GM23338 (cell line): ENCODE results near the gene MAP3K13. TPM values are rescaled to one million over a fixed set of nuclear protein-coding genes. Genes with fewer than 3 reads are reported as not detected.

Experiments
- ATAC-seq: fragments of 200-7000 bp; cut with Tn5 transposase; 3 replicates; pipeline ENCODE4 v1.9.1; 2020
- DNase-seq: peaks from one replicate; pipeline ENCODE4 v3.0.0-alpha.2; 2015; ENCODE audit warnings: low spot score
- H2AFZ ChIP-seq: fragments of 200-600 bp; sonication (generic); 2 replicates; pipeline ENCODE4 v1.8.0; 2016; ENCODE audit warnings: antibody characterized with exemption, mild to moderate bottlenecking, moderate library complexity
- H3F3A ChIP-seq: fragments of 200-600 bp; sonication (generic); replicated peaks from 2 replicates; pipeline ENCODE4 v1.8.0; 2017; ENCODE audit warnings: antibody characterized with exemption, mixed run types, low read depth
- H3K27ac ChIP-seq: fragments of 200-600 bp; sonication (generic); 2 replicates; pipeline ENCODE4 v1.6.1; 2016; ENCODE audit warnings: low read depth
- H3K27me3 ChIP-seq: fragments of 200-600 bp; sonication (generic); 2 replicates; pipeline ENCODE4 v1.8.0; 2016; ENCODE audit warnings: mild to moderate bottlenecking, mixed run types, moderate library complexity; ENCODE audit not compliant: insufficient read depth
- H3K36me3 ChIP-seq: fragments of 200-600 bp; sonication (generic); 2 replicates; pipeline ENCODE4 v1.8.0; 2016; ENCODE audit warnings: mild to moderate bottlenecking; ENCODE audit not compliant: insufficient read depth
- H3K4me1 ChIP-seq: fragments of 200-600 bp; sonication (generic); 2 replicates; pipeline ENCODE4 v1.8.0; 2016; ENCODE audit warnings: mild to moderate bottlenecking, moderate library complexity; ENCODE audit not compliant: insufficient read depth
- H3K4me2 ChIP-seq: fragments of 200-600 bp; sonication (generic); 2 replicates; pipeline ENCODE4 v1.7.1; 2017; ENCODE audit warnings: mixed run types
- H3K4me3 ChIP-seq: fragments of 200-600 bp; sonication (generic); 2 replicates; pipeline ENCODE4 v1.6.1; 2016; ENCODE audit warnings: mixed run types
- H3K79me2 ChIP-seq: fragments of 200-600 bp; sonication (generic); replicated peaks from 2 replicates; pipeline ENCODE4 v1.8.0; 2017; ENCODE audit warnings: mild to moderate bottlenecking; ENCODE audit not compliant: insufficient read depth
- H3K9me2 ChIP-seq: fragments of 200-600 bp; sonication (generic); 2 replicates; pipeline ENCODE4 v1.8.0; 2017; ENCODE audit not compliant: insufficient read depth
- H4K20me1 ChIP-seq: fragments of 200-600 bp; sonication (generic); replicated peaks from 2 replicates; pipeline ENCODE4 v1.8.0; 2017; ENCODE audit warnings: mild to moderate bottlenecking; ENCODE audit not compliant: insufficient read depth
- H3K27ac Mint-ChIP-seq: 2 replicates; pipeline ENCODE4 v1.8.0; 2020; ENCODE audit warnings: inconsistent platforms, mild to moderate bottlenecking, moderate library complexity, mixed read lengths
- H3K27me3 Mint-ChIP-seq: 3 replicates; pipeline ENCODE4 v1.8.0; 2022; ENCODE audit warnings: low read depth, mild to moderate bottlenecking, moderate library complexity, mixed read lengths, inconsistent platforms; ENCODE audit not compliant: insufficient read depth, poor library complexity
- H3K36me3 Mint-ChIP-seq: 3 replicates; pipeline ENCODE4 v1.8.0; 2021; ENCODE audit warnings: low read depth, mild to moderate bottlenecking, inconsistent platforms, moderate library complexity, mixed read lengths
- H3K4me1 Mint-ChIP-seq: 3 replicates; pipeline ENCODE4 v1.8.0; 2020; ENCODE audit warnings: mild to moderate bottlenecking, inconsistent platforms, mixed read lengths
- H3K4me3 Mint-ChIP-seq: 3 replicates; pipeline ENCODE4 v1.8.0; 2021; ENCODE audit warnings: moderate library complexity, mild to moderate bottlenecking, inconsistent platforms, mixed read lengths
- H3K9me3 Mint-ChIP-seq: 3 replicates; pipeline ENCODE4 v1.8.0; 2020; ENCODE audit warnings: moderate library complexity, mild to moderate bottlenecking, inconsistent platforms, mixed read lengths
- CREB1 ChIP-seq: fragments of 250-450 bp; sonication (Bioruptor Pico); IDR thresholded peaks from 2 replicates; pipeline ENCODE4 v1.5.0; 2020; ENCODE audit warnings: low read depth, mild to moderate bottlenecking, moderate library complexity
- CTCF ChIP-seq, 2 experiments: fragments of 200-600 bp in 1 of 2; sonication (generic) in 1 of 2; conservative IDR thresholded peaks; 2 replicates each; pipeline versions ENCODE4 v1.5.1 to v1.6.1; 2016 to 2017; ENCODE audit warnings: antibody characterized with exemption in 2 of 2, low read depth in 2 of 2, mild to moderate bottlenecking in 2 of 2, moderate library complexity in 1 of 2
- JUNB ChIP-seq: IDR thresholded peaks from one replicate; pipeline ENCODE4 v1.6.1; 2016; ENCODE audit warnings: antibody characterized with exemption; ENCODE audit not compliant: unreplicated experiment
- POLR2AphosphoS5 ChIP-seq: IDR thresholded peaks from 2 replicates; pipeline ENCODE4 v1.6.1; 2016; ENCODE audit warnings: antibody characterized with exemption, low read depth
- REST ChIP-seq: IDR thresholded peaks from one replicate; pipeline ENCODE4 v1.6.1; 2018; ENCODE audit warnings: antibody characterized with exemption; ENCODE audit not compliant: unreplicated experiment
- STAT1 ChIP-seq: IDR thresholded peaks from one replicate; pipeline ENCODE4 v1.6.1; 2016; ENCODE audit warnings: antibody characterized with exemption; ENCODE audit not compliant: unreplicated experiment
- ZNF114 ChIP-seq: fragments of 250-450 bp; sonication (Bioruptor Pico); IDR thresholded peaks from 2 replicates; pipeline ENCODE4 v1.5.0; 2020; ENCODE audit warnings: mild to moderate bottlenecking, moderate library complexity
- polyA plus RNA-seq: library from polyadenylated mRNA; unstranded; fragments of >200 nt; fragmentation: Nextera tagmentation; extraction: Ambion mirVana; gene quantifications from 2 replicates; pipeline ENCODE4 v1.2.1, GENCODE V29; 2016
- total RNA-seq: library from RNA; depleted of rRNA; stranded (reverse); fragments of >200 nt; shearing (Covaris generic); gene quantifications from 2 replicates; pipeline ENCODE4 v1.2.3, GENCODE V29; 2014
- TF ChIP-seq, protein P1 (sequence below): fragments of 250-450 bp; sonication (Bioruptor Pico); IDR thresholded peaks from 2 replicates; pipeline ENCODE4 v1.5.0; 2020; ENCODE audit warnings: mild to moderate bottlenecking, moderate library complexity

MAP3K13 gene
- total and polyA plus RNA-seq, 2 experiments from 2014 or later = 10.7 to 129 TPM

DNA sequence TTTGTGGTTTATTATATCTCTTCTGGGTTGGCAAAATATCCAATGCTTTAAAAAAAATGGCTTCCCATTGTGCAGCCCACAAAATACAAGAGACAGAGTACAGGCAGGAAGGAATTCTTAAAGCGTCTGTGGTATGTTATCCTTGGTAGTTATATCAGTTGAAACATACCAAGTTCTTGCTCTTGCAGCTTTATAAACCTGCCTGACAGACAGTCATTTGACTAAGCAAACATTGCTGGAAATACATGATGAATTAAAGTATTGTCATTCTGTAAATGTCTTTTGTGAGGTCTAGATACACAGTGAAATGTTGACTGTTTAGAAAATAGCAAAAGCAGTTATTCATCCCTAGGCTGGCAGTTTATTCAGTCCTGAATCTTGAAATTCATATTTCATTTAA, 44.8 kb upstream of the MAP3K13 start (continued):
- TF ChIP-seq, protein P1, sequence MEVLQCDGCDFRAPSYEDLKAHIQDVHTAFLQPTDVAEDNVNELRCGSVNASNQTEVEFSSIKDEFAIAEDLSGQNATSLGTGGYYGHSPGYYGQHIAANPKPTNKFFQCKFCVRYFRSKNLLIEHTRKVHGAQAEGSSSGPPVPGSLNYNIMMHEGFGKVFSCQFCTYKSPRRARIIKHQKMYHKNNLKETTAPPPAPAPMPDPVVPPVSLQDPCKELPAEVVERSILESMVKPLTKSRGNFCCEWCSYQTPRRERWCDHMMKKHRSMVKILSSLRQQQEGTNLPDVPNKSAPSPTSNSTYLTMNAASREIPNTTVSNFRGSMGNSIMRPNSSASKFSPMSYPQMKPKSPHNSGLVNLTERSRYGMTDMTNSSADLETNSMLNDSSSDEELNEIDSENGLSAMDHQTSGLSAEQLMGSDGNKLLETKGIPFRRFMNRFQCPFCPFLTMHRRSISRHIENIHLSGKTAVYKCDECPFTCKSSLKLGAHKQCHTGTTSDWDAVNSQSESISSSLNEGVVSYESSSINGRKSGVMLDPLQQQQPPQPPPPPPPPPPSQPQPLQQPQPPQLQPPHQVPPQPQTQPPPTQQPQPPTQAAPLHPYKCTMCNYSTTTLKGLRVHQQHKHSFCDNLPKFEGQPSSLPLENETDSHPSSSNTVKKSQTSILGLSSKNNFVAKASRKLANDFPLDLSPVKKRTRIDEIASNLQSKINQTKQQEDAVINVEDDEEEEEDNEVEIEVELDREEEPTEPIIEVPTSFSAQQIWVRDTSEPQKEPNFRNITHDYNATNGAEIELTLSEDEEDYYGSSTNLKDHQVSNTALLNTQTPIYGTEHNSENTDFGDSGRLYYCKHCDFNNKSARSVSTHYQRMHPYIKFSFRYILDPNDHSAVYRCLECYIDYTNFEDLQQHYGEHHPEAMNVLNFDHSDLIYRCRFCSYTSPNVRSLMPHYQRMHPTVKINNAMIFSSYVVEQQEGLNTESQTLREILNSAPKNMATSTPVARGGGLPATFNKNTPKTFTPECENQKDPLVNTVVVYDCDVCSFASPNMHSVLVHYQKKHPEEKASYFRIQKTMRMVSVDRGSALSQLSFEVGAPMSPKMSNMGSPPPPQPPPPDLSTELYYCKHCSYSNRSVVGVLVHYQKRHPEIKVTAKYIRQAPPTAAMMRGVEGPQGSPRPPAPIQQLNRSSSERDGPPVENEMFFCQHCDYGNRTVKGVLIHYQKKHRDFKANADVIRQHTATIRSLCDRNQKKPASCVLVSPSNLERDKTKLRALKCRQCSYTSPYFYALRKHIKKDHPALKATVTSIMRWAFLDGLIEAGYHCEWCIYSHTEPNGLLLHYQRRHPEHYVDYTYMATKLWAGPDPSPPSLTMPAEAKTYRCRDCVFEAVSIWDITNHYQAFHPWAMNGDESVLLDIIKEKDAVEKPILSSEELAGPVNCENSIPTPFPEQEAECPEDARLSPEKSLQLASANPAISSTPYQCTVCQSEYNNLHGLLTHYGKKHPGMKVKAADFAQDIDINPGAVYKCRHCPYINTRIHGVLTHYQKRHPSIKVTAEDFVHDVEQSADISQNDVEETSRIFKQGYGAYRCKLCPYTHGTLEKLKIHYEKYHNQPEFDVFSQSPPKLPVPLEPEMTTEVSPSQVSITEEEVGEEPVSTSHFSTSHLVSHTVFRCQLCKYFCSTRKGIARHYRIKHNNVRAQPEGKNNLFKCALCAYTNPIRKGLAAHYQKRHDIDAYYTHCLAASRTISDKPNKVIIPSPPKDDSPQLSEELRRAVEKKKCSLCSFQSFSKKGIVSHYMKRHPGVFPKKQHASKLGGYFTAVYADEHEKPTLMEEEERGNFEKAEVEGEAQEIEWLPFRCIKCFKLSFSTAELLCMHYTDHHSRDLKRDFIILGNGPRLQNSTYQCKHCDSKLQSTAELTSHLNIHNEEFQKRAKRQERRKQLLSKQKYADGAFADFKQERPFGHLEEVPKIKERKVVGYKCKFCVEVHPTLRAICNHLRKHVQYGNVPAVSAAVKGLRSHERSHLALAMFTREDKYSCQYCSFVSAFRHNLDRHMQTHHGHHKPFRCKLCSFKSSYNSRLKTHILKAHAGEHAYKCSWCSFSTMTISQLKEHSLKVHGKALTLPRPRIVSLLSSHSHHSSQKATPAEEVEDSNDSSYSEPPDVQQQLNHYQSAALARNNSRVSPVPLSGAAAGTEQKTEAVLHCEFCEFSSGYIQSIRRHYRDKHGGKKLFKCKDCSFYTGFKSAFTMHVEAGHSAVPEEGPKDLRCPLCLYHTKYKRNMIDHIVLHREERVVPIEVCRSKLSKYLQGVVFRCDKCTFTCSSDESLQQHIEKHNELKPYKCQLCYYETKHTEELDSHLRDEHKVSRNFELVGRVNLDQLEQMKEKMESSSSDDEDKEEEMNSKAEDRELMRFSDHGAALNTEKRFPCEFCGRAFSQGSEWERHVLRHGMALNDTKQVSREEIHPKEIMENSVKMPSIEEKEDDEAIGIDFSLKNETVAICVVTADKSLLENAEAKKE (CRISPR knock-in tag) = no peak
- no peak for TF ChIP-seq STAT1

- peaks cover 4% of the 10 kb centered on the region; the same call in 2 of the 3 replicates for H3K4me1 Mint-ChIP-seq
- no peaks in the 10 kb centered on the region for H3K9me3 Mint-ChIP-seq
- Histone ChIP-seq H2AFZ (no peak overlapping the region), H4K20me1 (no peaks in the 10 kb centered on the region; the same call in 1 of the 2 replicates), H3K79me2 (no peaks in the 10 kb centered on the region), H3K4me3 (no peak overlapping the region), H3F3A (no peaks in the 10 kb centered on the region), H3K27me3 (no peaks in the 10 kb centered on the region), H3K4me1 (peaks cover 8% of the 10 kb centered on the region), H3K9me2 (no peaks in the 10 kb centered on the region), H3K4me2 (no peak overlapping the region), H3K27ac (no peak overlapping the region), H3K36me3 (no peaks in the 10 kb centered on the region)
- no peak overlapping the region for H3K27ac Mint-ChIP-seq
- no peaks in the 10 kb centered on the region for H3K27me3 Mint-ChIP-seq
- no peak overlapping the region for H3K4me3 Mint-ChIP-seq
- no peak for ATAC-seq
- DNase-seq = no peak
- H3K36me3 Mint-ChIP-seq = no peaks in the 10 kb centered on the region
- TF ChIP-seq REST (no peak), POLR2AphosphoS5 (no peak), CTCF (conservative IDR thresholded peaks at IDR 0.05; ENCODE audit: low read depth in 2 of 2) (no peak), JUNB (no peak), ZNF114 (CRISPR knock-in tag) (no peak), CREB1 (CRISPR knock-in tag) (no peak)
Observed at GRCh38 chr3:185319801-185320200, 43.1 kb upstream of the MAP3K13 start.
